GM12878 (cell line): ENCODE measurements around the gene SLC6A15. TPM values are rescaled to one million over a fixed set of nuclear protein-coding genes. Genes with fewer than 3 reads are reported as not detected.

Experiments used
- ATAC-seq: fragments of 200-7000 bp; cut with Tn5 transposase; 3 replicates; pipeline ENCODE4 v1.9.1; 2020; ENCODE audit warnings: mild to moderate bottlenecking, moderate library complexity
- BruUV-seq: library from RNA; stranded (reverse); fragments of 400-500 nt; replicated peaks from 2 replicates; lab custom pipeline; 2021; lab: Mats Ljungman, UMichigan
- CTCF ChIA-PET: fragments of 300-600 bp; sonication (Branson Sonifier 250); formaldehyde crosslinking; extraction: SDS; loops from one replicate; lab custom pipeline; 2021; ENCODE audit warnings: inconsistent platforms; lab: Yijun Ruan, JAX
- POLR2A ChIA-PET: fragments of 350-600 bp; formaldehyde crosslinking; extraction: SDS; loops from one replicate; lab custom pipeline; 2021; ENCODE audit warnings: inconsistent platforms; lab: Charles Lee
- RAD21 ChIA-PET: fragments of 300-600 bp; sonication (Branson Sonifier 250); formaldehyde crosslinking; loops from one replicate; lab custom pipeline; 2023; ENCODE audit warnings: antibody characterized with exemption; ENCODE audit not compliant: unreplicated experiment; lab: Charles Lee
- SMC1A ChIA-PET: fragments of 300-600 bp; sonication (Branson Sonifier 250); formaldehyde crosslinking; loops from one replicate; lab custom pipeline; 2023; ENCODE audit not compliant: unreplicated experiment, uncharacterized antibody; lab: Charles Lee
- DNase-seq: peaks from one replicate; pipeline ENCODE4 v3.0.0-alpha.2; 2011; ENCODE audit warnings: low read depth, low spot score
- FAIRE-seq: peaks from 3 replicates; lab custom pipeline; 2011; peaks lifted over from hg19 to GRCh38; lab: Jason Lieb, UNC
- H2AFZ ChIP-seq: 2 replicates; pipeline ENCODE4 v1.6.0; 2011; ENCODE audit warnings: low read depth, low read length, control low read depth; ENCODE audit not compliant: control insufficient read depth
- H3K27ac ChIP-seq: 2 replicates; pipeline ENCODE4 v1.5.1; 2011; ENCODE audit warnings: control low read depth; ENCODE audit not compliant: control insufficient read depth, insufficient read depth
- H3K27me3 ChIP-seq, 2 experiments: replicated peaks in 1 of 2; 2 replicates each; pipeline versions ENCODE4 v1.6.0 to v1.6.1; 2011; ENCODE audit warnings: low read length in 1 of 2; ENCODE audit not compliant: control insufficient read depth in 2 of 2, insufficient read depth in 2 of 2
- H3K36me3 ChIP-seq, 2 experiments: 2 replicates each; pipeline ENCODE4 v1.5.1; 2011; ENCODE audit warnings: low read length in 1 of 2; ENCODE audit not compliant: control insufficient read depth in 2 of 2, insufficient read depth in 2 of 2
- H3K4me1 ChIP-seq: 2 replicates; pipeline ENCODE4 v1.6.1; 2011; ENCODE audit warnings: mild to moderate bottlenecking, low read length, moderate library complexity, mixed read lengths; ENCODE audit not compliant: control insufficient read depth, insufficient read depth
- H3K4me2 ChIP-seq: 2 replicates; pipeline ENCODE4 v1.6.0; 2011; ENCODE audit warnings: control low read depth; ENCODE audit not compliant: control insufficient read depth, insufficient read depth
- H3K4me3 ChIP-seq: fragments of 200-600 bp; sonication (generic); 2 replicates; pipeline ENCODE4 v1.5.1; 2016
- H3K79me2 ChIP-seq: 2 replicates; pipeline ENCODE4 v1.6.0; 2011; ENCODE audit warnings: low read length; ENCODE audit not compliant: control insufficient read depth, insufficient read depth
- H3K9ac ChIP-seq: 2 replicates; pipeline ENCODE4 v1.8.0; 2011; ENCODE audit warnings: low read length, control low read depth, mixed read lengths; ENCODE audit not compliant: control insufficient read depth, insufficient read depth
- H3K9me3 ChIP-seq: replicated peaks from 3 replicates; pipeline ENCODE4 v1.5.1; 2011; ENCODE audit warnings: mild to moderate bottlenecking, low read length; ENCODE audit not compliant: control insufficient read depth, insufficient read depth
- H4K20me1 ChIP-seq: 2 replicates; pipeline ENCODE4 v1.6.0; 2011; ENCODE audit not compliant: control insufficient read depth, insufficient read depth
- FOXK2 ChIP-seq: fragments of 450-650 bp; IDR thresholded peaks from 2 replicates; pipeline ENCODE4 v1.6.1; 2017; ENCODE audit warnings: mild to moderate bottlenecking, moderate library complexity
- HDAC2 ChIP-seq: fragments of 200-600 bp; sonication (generic); IDR thresholded peaks from 2 replicates; pipeline ENCODE4 v1.6.1; 2017
- IRF4 ChIP-seq: IDR thresholded peaks from 2 replicates; pipeline ENCODE4 v1.6.1; 2011; ENCODE audit warnings: low read depth, low read length
- NBN ChIP-seq: fragments of 450-650 bp; IDR thresholded peaks from 2 replicates; pipeline ENCODE4 v1.6.1; 2016
- NR2C1 ChIP-seq: fragments of 450-650 bp; IDR thresholded peaks from 2 replicates; pipeline ENCODE4 v1.6.1; 2017; ENCODE audit warnings: antibody characterized with exemption, mild to moderate bottlenecking, moderate library complexity
- NR2C2 ChIP-seq: IDR thresholded peaks from 2 replicates; pipeline ENCODE4 v1.6.1; 2011; ENCODE audit warnings: borderline replicate concordance, low read depth; ENCODE audit not compliant: control insufficient read depth, insufficient read length
- PAX8 ChIP-seq: fragments of 450-650 bp; IDR thresholded peaks from 2 replicates; pipeline ENCODE4 v1.6.1; 2017; ENCODE audit warnings: mild to moderate bottlenecking, moderate library complexity
- POU2F2 ChIP-seq: IDR thresholded peaks from 3 replicates; pipeline ENCODE4 v1.6.1; 2011; ENCODE audit warnings: low read depth, mild to moderate bottlenecking, low read length, borderline replicate concordance
- RFX5 ChIP-seq: IDR thresholded peaks from 2 replicates; pipeline ENCODE4 v1.6.1; 2011; ENCODE audit warnings: low read depth, low read length, improper control_type of control experiment
- ZNF24 ChIP-seq: fragments of 450-650 bp; IDR thresholded peaks from 2 replicates; pipeline ENCODE4 v1.6.1; 2017; ENCODE audit warnings: antibody characterized with exemption, mild to moderate bottlenecking
- WGBS: methylation state at CpG from one replicate; pipeline ENCODE4 v1.1.6; 2016; ENCODE audit warnings: low lambda C conversion rate; ENCODE audit not compliant: insufficient replicate concordance, insufficient coverage; ENCODE audit errors: missing lambda C conversion rate; 5-methylcytosine and 5-hydroxymethylcytosine counted together
- in situ Hi-C: fragments of 300-500 bp; cut with MboI; formaldehyde crosslinking; loops from 9 replicates; pipeline ENCODE4 v1.14.3; 2018; ENCODE audit warnings: mixed read lengths
- intact Hi-C: fragments of 100-400 bp; cut with micrococcal nuclease; formaldehyde crosslinking; loops from one replicate; pipeline ENCODE4 v1.14.2; 2022; ENCODE audit not compliant: unreplicated experiment
- polyA plus RNA-seq, 11 experiments: library from polyadenylated mRNA; depleted of rRNA in 4 of 11; unstranded in 6 of 11; stranded (reverse) in 5 of 11; fragments of >200 nt; fragmentation: Nextera tagmentation in 4 of 11; fragmentation: Illumina TruSeq in 1 of 11; extraction: Ambion mirVana in 4 of 11; extraction: Trizol in 1 of 11; gene quantifications; 1 replicate in 1 of 11; 2 replicates in 10 of 11; pipeline versions ENCODE4 v1.2.1 to v1.2.3, GENCODE V29; 2011 to 2016; ENCODE audit warnings: inconsistent platforms in 2 of 11, missing spikeins in 2 of 11, low read depth in 1 of 11
- total RNA-seq, 4 experiments: library from RNA; depleted of rRNA in 3 of 4; stranded (reverse); fragments of >200 nt in 3 of 4; fragmentation: Illumina TruSeq in 1 of 4; extraction: Trizol in 1 of 4; gene quantifications; 2 replicates each; pipeline versions ENCODE4 v1.2.1 to v1.2.3, GENCODE V29; 2013 to 2021
- TF ChIP-seq, protein P1 (sequence below): IDR thresholded peaks from 2 replicates; pipeline ENCODE4 v1.6.1; 2012; ENCODE audit warnings: low read depth, low read length, improper control_type of control experiment
- TF ChIP-seq, protein P2 (sequence below): fragments of 450-650 bp; IDR thresholded peaks from 2 replicates; pipeline ENCODE4 v1.6.1; 2018; ENCODE audit warnings: borderline replicate concordance, mild to moderate bottlenecking; ENCODE audit not compliant: partially characterized antibody

Gene SLC6A15
- total and polyA plus RNA-seq, 10 of the 15 experiments (the other 5 are each of a cell fraction or from before 2014, with no cell fraction given): 0.04 TPM; not detected in 9

GRCh38 chr12:84814664-84815245 lies 97.8 kb downstream of the SLC6A15 start:
- no peaks in the 10 kb centered on the region for H4K20me1 ChIP-seq
- no peaks in the 10 kb centered on the region for H3K4me1 ChIP-seq
- DNase-seq: no peak
- H3K9ac ChIP-seq: no peak overlapping the region
- TF ChIP-seq IRF4 (no peak), NR2C2 (no peak), ZNF24 (no peak), POU2F2 (no peak), FOXK2 (no peak), PAX8 (no peak), RFX5 (no peak), HDAC2 (no peak), NBN (no peak), NR2C1 (no peak)
- TF ChIP-seq, protein P1, sequence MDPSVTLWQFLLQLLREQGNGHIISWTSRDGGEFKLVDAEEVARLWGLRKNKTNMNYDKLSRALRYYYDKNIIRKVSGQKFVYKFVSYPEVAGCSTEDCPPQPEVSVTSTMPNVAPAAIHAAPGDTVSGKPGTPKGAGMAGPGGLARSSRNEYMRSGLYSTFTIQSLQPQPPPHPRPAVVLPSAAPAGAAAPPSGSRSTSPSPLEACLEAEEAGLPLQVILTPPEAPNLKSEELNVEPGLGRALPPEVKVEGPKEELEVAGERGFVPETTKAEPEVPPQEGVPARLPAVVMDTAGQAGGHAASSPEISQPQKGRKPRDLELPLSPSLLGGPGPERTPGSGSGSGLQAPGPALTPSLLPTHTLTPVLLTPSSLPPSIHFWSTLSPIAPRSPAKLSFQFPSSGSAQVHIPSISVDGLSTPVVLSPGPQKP: no peak
- TF ChIP-seq, protein P2, sequence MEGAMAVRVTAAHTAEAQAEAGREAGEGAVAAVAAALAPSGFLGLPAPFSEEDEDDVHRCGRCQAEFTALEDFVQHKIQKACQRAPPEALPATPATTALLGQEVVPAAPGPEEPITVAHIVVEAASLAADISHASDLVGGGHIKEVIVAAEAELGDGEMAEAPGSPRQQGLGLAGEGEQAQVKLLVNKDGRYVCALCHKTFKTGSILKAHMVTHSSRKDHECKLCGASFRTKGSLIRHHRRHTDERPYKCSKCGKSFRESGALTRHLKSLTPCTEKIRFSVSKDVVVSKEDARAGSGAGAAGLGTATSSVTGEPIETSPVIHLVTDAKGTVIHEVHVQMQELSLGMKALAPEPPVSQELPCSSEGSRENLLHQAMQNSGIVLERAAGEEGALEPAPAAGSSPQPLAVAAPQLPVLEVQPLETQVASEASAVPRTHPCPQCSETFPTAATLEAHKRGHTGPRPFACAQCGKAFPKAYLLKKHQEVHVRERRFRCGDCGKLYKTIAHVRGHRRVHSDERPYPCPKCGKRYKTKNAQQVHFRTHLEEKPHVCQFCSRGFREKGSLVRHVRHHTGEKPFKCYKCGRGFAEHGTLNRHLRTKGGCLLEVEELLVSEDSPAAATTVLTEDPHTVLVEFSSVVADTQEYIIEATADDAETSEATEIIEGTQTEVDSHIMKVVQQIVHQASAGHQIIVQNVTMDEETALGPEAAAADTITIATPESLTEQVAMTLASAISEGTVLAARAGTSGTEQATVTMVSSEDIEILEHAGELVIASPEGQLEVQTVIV: no peak
- TF ChIP-seq, all 136 proteins: peak for 0
- FAIRE-seq (no peak), ATAC-seq (no peak)
- RAD21 ChIA-PET: no interaction called here
- H3K27me3 ChIP-seq: no peaks in the 10 kb centered on the region
- in situ Hi-C loops: no loop called here
- no peak overlapping the region for H3K4me2 ChIP-seq
- POLR2A ChIA-PET: no interaction called here
- CTCF ChIA-PET: interaction anchor here (1.2 to 1.6 kb wide), 2 partner anchors 8 to 28 kb away, joined by 5 to 7 read pairs; no protein-coding TSS in a partner anchor
- WGBS: 88% methylated on average over 4 of the region's 4 CpGs
- intact Hi-C loops: no loop called here
- SMC1A ChIA-PET: interaction anchor here (1.5 to 1.6 kb wide), 2 partner anchors 13 to 15 kb away, joined by 3 read pairs; no protein-coding TSS in a partner anchor
- no peaks in the 10 kb centered on the region for H3K36me3 ChIP-seq
- no peak overlapping the region for H3K4me3 ChIP-seq
- no peak overlapping the region for H3K27ac ChIP-seq
- H3K9me3 ChIP-seq: no peaks in the 10 kb centered on the region
- BruUV-seq: no TSS peak
- no peaks in the 10 kb centered on the region for H3K79me2 ChIP-seq
- no peak overlapping the region for H2AFZ ChIP-seq
